ENCODE data around the gene DEPP1.

DEPP1 gene

DNA sequence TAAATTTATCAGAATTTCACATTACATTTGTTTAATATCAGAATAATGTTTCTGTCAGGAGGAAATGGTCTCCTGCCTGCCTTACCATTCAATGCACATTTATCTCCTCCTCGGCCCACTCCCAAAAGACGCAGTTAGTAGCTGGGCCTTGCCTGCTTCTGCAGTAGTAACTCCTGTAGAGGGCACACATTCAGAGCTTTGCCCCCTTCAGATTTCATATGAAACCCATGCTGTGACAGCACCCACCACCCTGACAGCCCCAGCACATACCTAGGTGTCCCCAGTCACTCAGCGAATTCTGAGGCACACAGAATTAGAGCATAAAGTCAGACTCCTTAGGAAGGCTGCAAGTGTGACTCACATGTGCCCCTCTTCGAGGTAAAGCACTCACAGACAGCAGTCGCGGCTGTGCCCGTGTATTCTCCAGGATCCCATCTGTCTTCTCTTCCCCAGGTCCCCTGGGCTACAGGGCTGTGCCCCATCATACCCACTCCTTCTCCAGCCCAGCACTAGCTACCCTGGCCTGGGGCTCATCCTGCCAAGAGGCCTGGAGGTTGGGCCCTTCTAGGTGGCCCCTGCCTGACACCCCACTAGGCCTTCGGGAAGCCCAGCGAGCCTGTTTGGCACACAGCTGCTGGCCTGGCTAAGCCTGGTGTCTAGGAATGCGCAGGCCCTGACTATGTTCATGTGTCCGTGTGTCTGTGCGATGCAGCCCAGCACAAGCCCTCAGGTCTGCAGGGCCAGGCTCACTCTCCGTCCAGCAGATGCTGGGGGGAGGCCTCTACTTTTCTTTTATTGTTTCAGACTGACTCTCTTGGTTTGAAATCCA is 4.7 kb upstream of the DEPP1 start:
- Histone ChIP-seq H3K4me1 (ENCODE audit: control insufficient read depth, insufficient read depth, low read length) (peaks cover 44% of the 10 kb centered on the region), H3K4me3 (ENCODE audit: low read length) (no peak overlapping the region), H3K36me3 (ENCODE audit: insufficient read depth, low read length) (no peaks in the 10 kb centered on the region), H3K27me3 (ENCODE audit: control insufficient read depth, insufficient read depth, low read length) (no peaks in the 10 kb centered on the region), H3K9ac (ENCODE audit: low read depth, low read length) (no peak overlapping the region), H3K9me3 (replicated peaks; ENCODE audit: low read length) (no peaks in the 10 kb centered on the region), H3K4me2 (ENCODE audit: low read length) (no peak overlapping the region)

DNA sequence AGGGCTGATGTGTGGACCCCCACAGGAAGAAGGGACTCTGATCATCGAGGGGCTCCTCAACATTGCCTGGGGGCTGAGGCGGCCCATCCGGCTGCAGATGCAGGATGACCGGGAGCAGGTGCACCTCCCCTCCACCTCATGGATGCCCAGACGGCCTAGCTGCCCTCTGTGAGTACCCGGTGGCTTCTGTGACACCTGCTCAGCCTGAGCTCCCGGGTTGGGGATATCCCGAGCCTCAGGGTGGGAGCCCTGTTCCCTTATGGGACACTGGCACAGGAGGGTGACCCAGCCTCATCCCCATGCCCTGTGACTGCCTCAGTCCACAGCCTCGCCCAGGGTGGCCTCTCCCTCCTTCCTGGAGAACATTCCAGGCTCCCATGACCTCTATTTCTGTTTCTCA is 3.9 kb upstream of the DEPP1 start:
- Histone ChIP-seq H3K4me1 (ENCODE audit: control insufficient read depth, insufficient read depth, low read length) (peaks cover 52% of the 10 kb centered on the region), H3K4me3 (ENCODE audit: low read length) (peak overlapping the region; percentile 54), H3K9me3 (replicated peaks; ENCODE audit: low read length) (no peaks in the 10 kb centered on the region), H3K4me2 (ENCODE audit: low read length) (peak overlapping the region; percentile 64), H3K27me3 (ENCODE audit: control insufficient read depth, insufficient read depth, low read length) (no peaks in the 10 kb centered on the region), H3K9ac (ENCODE audit: low read depth, low read length) (peak overlapping the region; percentile 73), H3K36me3 (ENCODE audit: insufficient read depth, low read length) (no peaks in the 10 kb centered on the region)

- Histone ChIP-seq H3K27me3 (ENCODE audit: control insufficient read depth, insufficient read depth, low read length) (no peaks in the 10 kb centered on the region), H3K9me3 (replicated peaks; ENCODE audit: low read length) (no peaks in the 10 kb centered on the region), H3K4me2 (ENCODE audit: low read length) (peak overlapping the region; percentile 64), H3K4me3 (ENCODE audit: low read length) (peak overlapping the region; percentile 54), H3K9ac (ENCODE audit: low read depth, low read length) (peak overlapping the region; percentile 73), H3K4me1 (ENCODE audit: control insufficient read depth, insufficient read depth, low read length) (peaks cover 56% of the 10 kb centered on the region), H3K36me3 (ENCODE audit: insufficient read depth, low read length) (no peaks in the 10 kb centered on the region)
Observed at GRCh38 chr10:44982114-44982460, 3.5 kb upstream of the DEPP1 start.

- peak overlapping the region; percentile 73 for H3K9ac ChIP-seq (ENCODE audit: low read depth, low read length)
- peaks cover 58% of the 10 kb centered on the region for H3K4me1 ChIP-seq (ENCODE audit: control insufficient read depth, insufficient read depth, low read length)
- no peaks in the 10 kb centered on the region for H3K36me3 ChIP-seq (ENCODE audit: insufficient read depth, low read length)
- H3K9me3 ChIP-seq (replicated peaks; ENCODE audit: low read length), result no peaks in the 10 kb centered on the region
- H3K4me3 ChIP-seq (ENCODE audit: low read length), result peak overlapping the region; percentile 54
- peak overlapping the region; percentile 64 for H3K4me2 ChIP-seq (ENCODE audit: low read length)
- no peaks in the 10 kb centered on the region for H3K27me3 ChIP-seq (ENCODE audit: control insufficient read depth, insufficient read depth, low read length)
Observed at GRCh38 chr10:44981172-44982113, 2.8 kb upstream of the DEPP1 start.

- H3K4me1 ChIP-seq (ENCODE audit: control insufficient read depth, insufficient read depth, low read length), result peaks cover 67% of the 10 kb centered on the region
- peak overlapping the region; percentile 64 for H3K4me2 ChIP-seq (ENCODE audit: low read length)
- no peaks in the 10 kb centered on the region for H3K27me3 ChIP-seq (ENCODE audit: control insufficient read depth, insufficient read depth, low read length)
- H3K36me3 ChIP-seq (ENCODE audit: insufficient read depth, low read length), result no peaks in the 10 kb centered on the region
- H3K4me3 ChIP-seq (ENCODE audit: low read length), result peak overlapping the region; percentile 23
- H3K9ac ChIP-seq (ENCODE audit: low read depth, low read length), result peak overlapping the region; percentile 73
- H3K9me3 ChIP-seq (replicated peaks; ENCODE audit: low read length), result no peaks in the 10 kb centered on the region
Observed at GRCh38 chr10:44980309-44981171, 1.9 kb upstream of the DEPP1 start.

DNA sequence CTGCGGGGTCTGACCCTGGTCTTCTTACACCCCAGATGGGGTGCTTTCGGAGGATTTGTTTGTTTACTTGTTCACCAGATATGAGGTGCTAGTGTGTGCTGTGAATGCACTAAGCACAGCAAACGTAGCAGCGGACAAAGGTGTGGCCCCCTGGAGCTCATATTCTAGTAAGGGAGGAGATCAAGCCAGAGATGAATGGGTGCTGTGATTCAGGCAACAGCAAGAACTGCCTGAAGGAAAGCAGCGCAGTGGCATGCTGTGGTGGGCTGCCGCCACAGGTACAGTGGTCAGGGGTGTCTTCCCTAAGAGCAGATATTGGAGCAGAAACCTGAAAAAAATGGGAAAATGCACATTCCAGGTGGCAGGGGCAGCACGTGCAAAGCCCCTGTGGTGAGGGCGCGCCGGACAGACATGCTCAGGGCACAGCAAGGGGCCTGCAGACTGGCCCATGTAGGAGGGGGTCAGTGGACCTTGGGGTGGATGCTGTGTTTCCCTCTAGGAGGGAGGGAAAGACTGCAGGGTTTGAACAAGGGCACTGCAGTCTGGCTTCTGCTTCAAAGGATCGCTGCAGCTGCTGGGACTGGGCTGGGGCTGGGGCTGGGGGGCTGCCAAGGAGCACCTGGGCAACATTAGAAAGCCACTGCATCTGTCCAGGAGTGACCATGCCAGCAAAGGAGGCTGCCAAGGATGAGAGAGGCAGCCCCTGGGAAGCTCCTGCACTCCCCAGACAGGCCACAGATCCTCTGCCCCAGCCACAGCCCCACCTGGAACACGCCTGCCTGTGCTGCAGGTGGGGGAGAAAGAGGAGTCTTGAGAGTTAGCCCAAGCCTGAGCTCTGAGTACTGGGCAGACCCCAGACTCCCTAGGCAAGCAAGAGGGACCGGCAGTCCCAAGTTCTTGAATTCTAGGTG is 927 bp upstream of the DEPP1 start:
- H3K4me2 ChIP-seq (ENCODE audit: low read length), result peak overlapping the region; percentile 85
- H3K27me3 ChIP-seq (ENCODE audit: control insufficient read depth, insufficient read depth, low read length), result no peaks in the 10 kb centered on the region
- H3K4me3 ChIP-seq (ENCODE audit: low read length), result no peak overlapping the region
- peaks cover 75% of the 10 kb centered on the region for H3K4me1 ChIP-seq (ENCODE audit: control insufficient read depth, insufficient read depth, low read length)
- peak overlapping the region; percentile 39 for H3K9ac ChIP-seq (ENCODE audit: low read depth, low read length)
- no peaks in the 10 kb centered on the region for H3K9me3 ChIP-seq (replicated peaks; ENCODE audit: low read length)
- no peaks in the 10 kb centered on the region for H3K36me3 ChIP-seq (ENCODE audit: insufficient read depth, low read length)

DNA sequence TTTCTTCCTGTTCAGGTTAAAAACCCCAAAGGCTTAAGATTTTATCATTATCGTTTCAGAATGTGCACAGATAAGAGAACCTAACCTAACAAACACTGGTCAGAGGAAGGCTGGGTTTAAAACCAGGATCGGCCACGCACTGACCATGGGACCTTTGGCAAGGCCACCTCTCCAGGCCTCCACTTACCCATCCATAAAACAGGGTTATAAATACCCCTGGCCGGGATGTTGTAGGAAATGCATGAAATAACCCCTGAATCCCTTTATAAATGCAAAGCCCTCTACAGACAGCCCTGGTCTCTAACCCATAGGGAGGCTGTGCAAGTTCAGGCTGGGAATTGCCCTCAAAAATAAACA is 418 bp downstream of the DEPP1 start:
- peak overlapping the region; percentile 74 for H3K9ac ChIP-seq (ENCODE audit: low read depth, low read length)
- no peaks in the 10 kb centered on the region for H3K36me3 ChIP-seq (ENCODE audit: insufficient read depth, low read length)
- H3K4me2 ChIP-seq (ENCODE audit: low read length), result peak overlapping the region; percentile 85
- H3K27me3 ChIP-seq (ENCODE audit: control insufficient read depth, insufficient read depth, low read length), result no peaks in the 10 kb centered on the region
- no peaks in the 10 kb centered on the region for H3K9me3 ChIP-seq (replicated peaks; ENCODE audit: low read length)
- H3K4me3 ChIP-seq (ENCODE audit: low read length), result peak overlapping the region; percentile 71
- H3K4me1 ChIP-seq (ENCODE audit: control insufficient read depth, insufficient read depth, low read length), result peaks cover 81% of the 10 kb centered on the region

- H3K4me3 ChIP-seq (ENCODE audit: low read length), result peak overlapping the region; percentile 71
Observed at GRCh38 chr10:44977287-44978212, 1.1 kb downstream of the DEPP1 start.

DNA sequence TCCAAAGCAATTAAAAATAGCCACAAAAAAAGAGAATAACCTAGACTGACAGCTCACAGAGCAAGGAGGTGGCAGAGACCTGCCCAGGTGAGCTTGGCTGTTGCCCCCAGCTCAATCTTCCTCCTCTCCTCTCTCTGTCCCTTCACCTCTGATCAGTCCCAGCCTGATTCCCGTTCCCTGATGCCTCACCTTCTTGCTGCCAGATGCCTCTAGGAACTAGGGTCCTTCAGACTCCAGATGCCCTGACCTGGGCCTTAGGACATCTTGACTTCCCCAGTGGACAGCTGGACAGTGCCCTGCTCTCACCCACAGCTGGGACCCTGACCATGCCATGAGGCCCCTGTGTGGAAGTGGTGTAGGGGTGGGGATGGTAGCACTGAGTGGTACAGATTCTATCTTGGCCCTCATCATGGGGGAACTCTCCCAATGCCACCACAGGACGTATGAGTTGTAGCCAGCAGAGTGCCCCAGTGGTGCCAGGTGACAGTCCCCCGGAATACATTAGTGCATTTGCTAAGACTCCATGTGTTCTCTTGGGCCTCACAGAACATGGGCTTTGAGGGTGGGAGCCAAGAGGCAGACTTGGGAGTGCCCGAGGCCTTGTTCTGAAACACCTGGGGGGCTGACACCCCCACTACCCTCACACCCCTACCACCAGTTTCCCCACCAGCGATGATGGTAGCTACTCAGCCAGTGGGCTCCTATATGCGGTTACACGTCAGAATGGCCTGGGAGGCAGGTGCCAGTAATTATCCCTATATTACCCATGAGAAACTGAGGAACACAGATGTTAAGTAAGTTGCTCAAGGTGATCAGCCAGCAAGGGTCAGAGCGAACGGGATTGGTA is 2.0 kb downstream of the DEPP1 start:
- Histone ChIP-seq H3K9me3 (replicated peaks; ENCODE audit: low read length) (no peaks in the 10 kb centered on the region), H3K4me3 (ENCODE audit: low read length) (peak overlapping the region; percentile 71), H3K27me3 (ENCODE audit: control insufficient read depth, insufficient read depth, low read length) (no peaks in the 10 kb centered on the region), H3K4me1 (ENCODE audit: control insufficient read depth, insufficient read depth, low read length) (peaks cover 69% of the 10 kb centered on the region), H3K9ac (ENCODE audit: low read depth, low read length) (no peak overlapping the region), H3K4me2 (ENCODE audit: low read length) (peak overlapping the region; percentile 85), H3K36me3 (ENCODE audit: insufficient read depth, low read length) (peaks cover 4% of the 10 kb centered on the region)

More at GRCh38 chr10:44977287-44978212, 1.1 kb downstream of the DEPP1 start:
- H3K4me2 ChIP-seq (ENCODE audit: low read length), result peak overlapping the region; percentile 85
- H3K9me3 ChIP-seq (replicated peaks; ENCODE audit: low read length), result no peaks in the 10 kb centered on the region
- no peaks in the 10 kb centered on the region for H3K27me3 ChIP-seq (ENCODE audit: control insufficient read depth, insufficient read depth, low read length)
- peak overlapping the region; percentile 74 for H3K9ac ChIP-seq (ENCODE audit: low read depth, low read length)
- peaks cover 79% of the 10 kb centered on the region for H3K4me1 ChIP-seq (ENCODE audit: control insufficient read depth, insufficient read depth, low read length)
- no peaks in the 10 kb centered on the region for H3K36me3 ChIP-seq (ENCODE audit: insufficient read depth, low read length)

All from skeletal muscle satellite cell (primary cell).